Kidney (tissue), 14 donors: ENCODE results near the gene CACNA1A. TPM values are rescaled to one million over a fixed set of nuclear protein-coding genes. Genes with fewer than 3 reads are reported as not detected.

ENCODE experiments used
- DNase-seq, 5 donors: peaks; one replicate each; pipeline ENCODE4 v3.0.0-alpha.2; 2013 to 2020
- FAIRE-seq: peaks from 2 replicates; lab custom pipeline; 2012; peaks lifted over from hg19 to GRCh38; lab: Jason Lieb, UNC
- H3K27ac ChIP-seq, 2 donors: one replicate each; pipeline ENCODE4 v1.7.0; 2013; ENCODE audit warnings: low read depth in 2 of 2, low read length in 2 of 2, inconsistent platforms in 1 of 2
- H3K27me3 ChIP-seq: one replicate; pipeline ENCODE4 v1.7.1; 2013; ENCODE audit warnings: low read length, inconsistent platforms; ENCODE audit not compliant: control insufficient read depth, insufficient read depth
- H3K36me3 ChIP-seq, 3 donors: one replicate each; pipeline versions ENCODE4 v1.7.0 to v1.7.1; 2013; ENCODE audit warnings: low read length in 3 of 3, control low read depth in 1 of 3, inconsistent platforms in 1 of 3; ENCODE audit not compliant: insufficient read depth in 3 of 3, control insufficient read depth in 2 of 3
- H3K4me1 ChIP-seq, 3 donors: one replicate each; pipeline versions ENCODE4 v1.7.0 to v1.7.1; 2013; ENCODE audit warnings: low read length in 3 of 3, inconsistent platforms in 1 of 3, low read depth in 1 of 3; ENCODE audit not compliant: control insufficient read depth in 2 of 3, insufficient read depth in 2 of 3
- H3K4me3 ChIP-seq, 3 donors: one replicate each; pipeline versions ENCODE4 v1.7.0 to v1.8.1; 2013; ENCODE audit warnings: low read length in 3 of 3, control low read depth in 1 of 3, inconsistent platforms in 1 of 3
- H3K9ac ChIP-seq, 3 donors: one replicate each; pipeline versions ENCODE4 v1.7.0 to v1.7.1; 2013; ENCODE audit warnings: low read length in 3 of 3, control low read depth in 1 of 3, inconsistent platforms in 1 of 3
- H3K9me3 ChIP-seq, 3 donors: one replicate each; pipeline versions ENCODE4 v1.7.0 to v1.7.1; 2013; ENCODE audit warnings: low read length in 3 of 3, control low read depth in 1 of 3, inconsistent platforms in 1 of 3; ENCODE audit not compliant: control insufficient read depth in 2 of 3, insufficient read depth in 1 of 3
- CTCF ChIP-seq: IDR thresholded peaks from 3 replicates; pipeline ENCODE4 v1.5.1; 2012; ENCODE audit warnings: mild to moderate bottlenecking, moderate library complexity, borderline replicate concordance; ENCODE audit not compliant: insufficient read depth; ENCODE audit errors: extremely low read depth
- intact Hi-C: fragments of 100-400 bp; cut with DNase I; formaldehyde crosslinking; loops from one replicate; pipeline ENCODE4 v1.11.1; 2022
- polyA plus RNA-seq: library from polyadenylated mRNA; stranded (reverse); fragments of 350-450 nt; fragmentation: Illumina TruSeq; extraction: RNeasy Lipid Tissue Mini Kit (QIAGEN cat#74804); gene quantifications from one replicate; pipeline ENCODE4 v1.2.3, GENCODE V29; 2014; ENCODE audit warnings: low read depth, low replicate concordance; ENCODE audit not compliant: insufficient read depth
- total RNA-seq: library from RNA; stranded (reverse); fragmentation: NEBNext Ultra II Directional; extraction: Animal tissue kit (Norgen Biotek cat#: 25700); gene quantifications from one replicate; pipeline ENCODE4 v1.2.1, GENCODE V29; 2021
- donor health status: control.
- donor health status: control.
- donor health status: control.
- donor health status: control.
- donor health status: control.
- donor health status: DM: yes; HTN: yes; CAD: no.
- donor health status: Normal renal cell carcinoma (clear cell type).

CACNA1A gene
- total and polyA plus RNA-seq, 2 donors from 2014 or later, result 0.30 to 1.7 TPM

- Histone ChIP-seq H3K27ac (no peak overlapping the region), H3K4me3 (no peak overlapping the region), H3K36me3 (no peaks in the 10 kb centered on the region), H3K4me1 (no peaks in the 10 kb centered on the region), H3K9me3 (no peaks in the 10 kb centered on the region), H3K27me3 (no peaks in the 10 kb centered on the region), H3K9ac (no peak overlapping the region)
- DNase-seq, result no peak
- intact Hi-C loops, result no loop called here
- TF ChIP-seq CTCF, result no peak
- no peak for FAIRE-seq
These were observed 176.0 kb downstream of the CACNA1A start for GRCh38 chr19:13330285-13330684.

DNA sequence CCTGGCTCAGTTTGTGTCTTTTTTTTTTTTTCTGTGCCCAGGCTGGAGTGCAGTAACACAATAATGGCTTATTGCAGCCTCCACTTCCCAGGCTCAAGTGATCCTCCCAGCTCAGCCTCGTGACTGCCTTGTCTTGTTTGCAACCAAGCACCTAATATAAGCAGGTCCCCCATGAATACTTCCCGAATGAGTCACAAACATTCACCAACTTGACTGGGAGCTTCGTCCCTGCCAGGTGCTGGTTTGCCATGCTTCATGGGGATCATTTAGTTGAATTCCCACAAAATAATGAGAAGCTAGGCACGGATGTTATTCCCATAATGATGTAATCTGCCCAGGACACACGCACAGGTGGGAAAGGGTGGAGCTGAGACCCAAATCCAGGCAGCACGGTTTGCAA, 176.5 kb downstream of the CACNA1A start:
- no peak for FAIRE-seq
- intact Hi-C loops, result no loop called here
- H3K9me3 ChIP-seq, result no peaks in the 10 kb centered on the region

GRCh38 chr19:13328241-13328640, 178.0 kb downstream of the CACNA1A start:
- Histone ChIP-seq H3K9me3 (peaks cover 0 to 7% (median 0%) of the 10 kb centered on the region in 3 donors), H3K4me3 (no peak overlapping the region), H3K27me3 (no peaks in the 10 kb centered on the region), H3K9ac (no peak overlapping the region), H3K4me1 (no peaks in the 10 kb centered on the region), H3K36me3 (no peaks in the 10 kb centered on the region), H3K27ac (no peak overlapping the region)
- intact Hi-C loops, result no loop called here
- FAIRE-seq (no peak), DNase-seq (no peak)
- TF ChIP-seq CTCF, result no peak

More for the DNA sequence above, 176.5 kb downstream of the CACNA1A start:
- Histone ChIP-seq H3K36me3 (no peaks in the 10 kb centered on the region), H3K27me3 (no peaks in the 10 kb centered on the region), H3K27ac (no peak overlapping the region), H3K4me1 (no peaks in the 10 kb centered on the region), H3K4me3 (no peak overlapping the region), H3K9ac (no peak overlapping the region)
- DNase-seq, result no peak
- no peak for TF ChIP-seq CTCF

DNA sequence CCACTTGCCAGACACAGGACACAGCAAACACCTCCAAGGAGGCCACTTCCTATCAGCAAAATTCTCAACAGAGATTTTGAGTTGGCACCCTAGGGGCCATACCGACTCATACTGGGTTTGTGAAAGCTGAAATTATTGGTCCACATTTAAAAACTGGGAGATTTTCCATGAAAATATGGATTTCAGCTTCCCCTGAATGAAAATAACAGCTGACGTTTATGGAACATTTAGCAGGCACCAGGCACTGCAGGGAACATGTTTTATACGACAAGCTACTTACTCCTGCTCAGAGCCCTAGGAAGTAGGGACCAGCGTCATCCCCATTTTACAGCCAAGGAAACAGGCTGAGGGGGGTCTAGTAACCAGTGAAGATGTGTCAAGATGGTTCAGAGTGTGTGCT, 186.8 kb downstream of the CACNA1A start:
- H3K9ac ChIP-seq, result no peak overlapping the region
- DNase-seq, result no peak
- no peaks in the 10 kb centered on the region for H3K4me1 ChIP-seq
- intact Hi-C loops, result no loop called here
- no peak overlapping the region for H3K27ac ChIP-seq
- H3K9me3 ChIP-seq, result peaks cover 0 to 18% (median 0%) of the 10 kb centered on the region in 3 donors
- TF ChIP-seq CTCF, result no peak
- H3K27me3 ChIP-seq, result no peaks in the 10 kb centered on the region
- no peak overlapping the region for H3K4me3 ChIP-seq
- no peaks in the 10 kb centered on the region for H3K36me3 ChIP-seq
- FAIRE-seq, result no peak
